ENCODE measurements around the gene N4BP2L2. TPM values are rescaled to one million over a fixed set of nuclear protein-coding genes. Genes with fewer than 3 reads are reported as not detected.

N4BP2L2 gene
- total and polyA plus RNA-seq, 2 of the 4 experiments (the other 2 are of a cell fraction): 28.7 to 34.6 TPM

- no peak overlapping the region for H2BK5ac ChIP-seq (ENCODE audit: low read depth, low read length, poor library complexity, severe bottlenecking)
- dilution Hi-C loops (cut with HindIII; ENCODE audit: low sequenced_read_pairs, unreplicated experiment): no loop called here
- DNase-seq (no peak), ATAC-seq (ENCODE audit: low read depth) (no peak)
- ChIA-PET CTCF (no interaction called here), POLR2A (ENCODE audit: unreplicated experiment) (no interaction called here)
- no TSS peak for BruUV-seq (replicated peaks)
- 67% methylated on average over 1 of the region's 1 CpG; no CpG with 5 or more reads in 1 of the 2 experiments for WGBS, 2 experiments (ENCODE audit: extremely low coverage in 2 of 2, insufficient read length in 1 of 2)
- TF ChIP-seq, protein P1, sequence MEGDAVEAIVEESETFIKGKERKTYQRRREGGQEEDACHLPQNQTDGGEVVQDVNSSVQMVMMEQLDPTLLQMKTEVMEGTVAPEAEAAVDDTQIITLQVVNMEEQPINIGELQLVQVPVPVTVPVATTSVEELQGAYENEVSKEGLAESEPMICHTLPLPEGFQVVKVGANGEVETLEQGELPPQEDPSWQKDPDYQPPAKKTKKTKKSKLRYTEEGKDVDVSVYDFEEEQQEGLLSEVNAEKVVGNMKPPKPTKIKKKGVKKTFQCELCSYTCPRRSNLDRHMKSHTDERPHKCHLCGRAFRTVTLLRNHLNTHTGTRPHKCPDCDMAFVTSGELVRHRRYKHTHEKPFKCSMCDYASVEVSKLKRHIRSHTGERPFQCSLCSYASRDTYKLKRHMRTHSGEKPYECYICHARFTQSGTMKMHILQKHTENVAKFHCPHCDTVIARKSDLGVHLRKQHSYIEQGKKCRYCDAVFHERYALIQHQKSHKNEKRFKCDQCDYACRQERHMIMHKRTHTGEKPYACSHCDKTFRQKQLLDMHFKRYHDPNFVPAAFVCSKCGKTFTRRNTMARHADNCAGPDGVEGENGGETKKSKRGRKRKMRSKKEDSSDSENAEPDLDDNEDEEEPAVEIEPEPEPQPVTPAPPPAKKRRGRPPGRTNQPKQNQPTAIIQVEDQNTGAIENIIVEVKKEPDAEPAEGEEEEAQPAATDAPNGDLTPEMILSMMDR (conservative IDR thresholded peaks at IDR 0.05; ENCODE audit: low read depth, low read length): no peak
- TF ChIP-seq POLR2A (IDR thresholded peaks at IDR 0.05; ENCODE audit: low read depth, low read length) (no peak), SMC3 (IDR thresholded peaks at IDR 0.05; ENCODE audit: low read depth, low read length) (no peak), CHD1 (IDR thresholded peaks at IDR 0.05; ENCODE audit: low read depth, low read length) (no peak), RCOR1 (IDR thresholded peaks at IDR 0.05; ENCODE audit: insufficient replicate concordance, low read length) (no peak), CEBPB (IDR thresholded peaks at IDR 0.05; ENCODE audit: low read depth, low read length) (no peak), MXI1 (IDR thresholded peaks at IDR 0.05; ENCODE audit: borderline replicate concordance, low read depth, low read length) (no peak), RAD21 (IDR thresholded peaks at IDR 0.05; ENCODE audit: low read length) (no peak), MAFK (IDR thresholded peaks at IDR 0.05; ENCODE audit: low read depth, low read length) (no peak), RFX5 (IDR thresholded peaks at IDR 0.05; ENCODE audit: low read depth, low read length) (no peak), NFE2L2 (IDR thresholded peaks at IDR 0.05; ENCODE audit: low read depth, low read length) (no peak), MAZ (IDR thresholded peaks at IDR 0.05; ENCODE audit: borderline replicate concordance, low read depth, low read length) (no peak)
- TF ChIP-seq, protein P2, sequence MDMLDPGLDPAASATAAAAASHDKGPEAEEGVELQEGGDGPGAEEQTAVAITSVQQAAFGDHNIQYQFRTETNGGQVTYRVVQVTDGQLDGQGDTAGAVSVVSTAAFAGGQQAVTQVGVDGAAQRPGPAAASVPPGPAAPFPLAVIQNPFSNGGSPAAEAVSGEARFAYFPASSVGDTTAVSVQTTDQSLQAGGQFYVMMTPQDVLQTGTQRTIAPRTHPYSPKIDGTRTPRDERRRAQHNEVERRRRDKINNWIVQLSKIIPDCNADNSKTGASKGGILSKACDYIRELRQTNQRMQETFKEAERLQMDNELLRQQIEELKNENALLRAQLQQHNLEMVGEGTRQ (IDR thresholded peaks at IDR 0.05; ENCODE audit: low read depth, low read length): no peak
- TF ChIP-seq, protein P3, sequence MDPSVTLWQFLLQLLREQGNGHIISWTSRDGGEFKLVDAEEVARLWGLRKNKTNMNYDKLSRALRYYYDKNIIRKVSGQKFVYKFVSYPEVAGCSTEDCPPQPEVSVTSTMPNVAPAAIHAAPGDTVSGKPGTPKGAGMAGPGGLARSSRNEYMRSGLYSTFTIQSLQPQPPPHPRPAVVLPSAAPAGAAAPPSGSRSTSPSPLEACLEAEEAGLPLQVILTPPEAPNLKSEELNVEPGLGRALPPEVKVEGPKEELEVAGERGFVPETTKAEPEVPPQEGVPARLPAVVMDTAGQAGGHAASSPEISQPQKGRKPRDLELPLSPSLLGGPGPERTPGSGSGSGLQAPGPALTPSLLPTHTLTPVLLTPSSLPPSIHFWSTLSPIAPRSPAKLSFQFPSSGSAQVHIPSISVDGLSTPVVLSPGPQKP (IDR thresholded peaks at IDR 0.05; ENCODE audit: borderline replicate concordance, low read depth, low read length): no peak
- H2BK20ac ChIP-seq (ENCODE audit: low read depth, low read length): no peak overlapping the region
- in situ Hi-C loops (cut with MboI; ENCODE audit: low sequenced_read_pairs): no loop called here
- H2AK9ac ChIP-seq (replicated peaks; ENCODE audit: low read depth, low read length, poor library complexity): no peak overlapping the region
- no peak overlapping the region for H3K27ac ChIP-seq (ENCODE audit: insufficient read depth, low read length)
- no peaks in the 10 kb centered on the region; the same call in 1 of the 2 replicates for H3K9me1 ChIP-seq (ENCODE audit: insufficient read depth, low read length)
- H2BK15ac ChIP-seq (ENCODE audit: low read depth, low read length): no peak overlapping the region
- no peak overlapping the region for H3K9ac ChIP-seq (ENCODE audit: low read depth, low read length)
- no peak overlapping the region for H3K56ac ChIP-seq (ENCODE audit: extremely low read depth, insufficient read depth, low read length)
- no peak overlapping the region for H4K5ac ChIP-seq (ENCODE audit: low read depth, low read length)
- no peak overlapping the region for H3K4me2 ChIP-seq (ENCODE audit: low read depth, low read length)
- H3K23ac ChIP-seq (ENCODE audit: low read depth, low read length): no peak overlapping the region
- H3K9me3 ChIP-seq (ENCODE audit: control insufficient read depth, insufficient read depth, low read length): no peaks in the 10 kb centered on the region
- H3K79me1 ChIP-seq (ENCODE audit: low read depth in 1 of 2, low read length in 2 of 2): no peaks in the 10 kb centered on the region
- no peaks in the 10 kb centered on the region for H3K27me3 ChIP-seq (ENCODE audit: control insufficient read depth, insufficient read depth, low read length)
- H3K18ac ChIP-seq (ENCODE audit: low read depth, low read length): no peak overlapping the region
- H2AK5ac ChIP-seq (ENCODE audit: low read depth, low read length): no peak overlapping the region
- no peak overlapping the region for H4K8ac ChIP-seq (ENCODE audit: low read depth in 2 of 2, low read length in 2 of 2)
- peaks cover 1% of the 10 kb centered on the region for H3K36me3 ChIP-seq (ENCODE audit: control insufficient read depth, insufficient read depth, low read length)
- H2AFZ ChIP-seq (replicated peaks; ENCODE audit: low read length, poor library complexity): no peak overlapping the region
- H3K4me1 ChIP-seq (ENCODE audit: control insufficient read depth, insufficient read depth, low read length): no peaks in the 10 kb centered on the region
- no peak overlapping the region for H3K4me3 ChIP-seq (ENCODE audit: insufficient read depth, low read depth, low read length)
- intact Hi-C loops (cut with micrococcal nuclease): no loop called here
- H4K91ac ChIP-seq (ENCODE audit: insufficient read depth, low read depth, low read length): no peak overlapping the region
- H2BK120ac ChIP-seq (ENCODE audit: low read depth, low read length): no peak overlapping the region
- H3K4ac ChIP-seq (ENCODE audit: low read depth, low read length): no peak overlapping the region
- H3K14ac ChIP-seq (replicated peaks; ENCODE audit: low read depth, low read length): no peak overlapping the region
- H4K20me1 ChIP-seq (ENCODE audit: insufficient read depth, low read length): no peaks in the 10 kb centered on the region
These were observed 64.9 kb downstream of the N4BP2L2 start for GRCh38 chr13:32473650-32474049.

All from IMR-90 (cell line).